Loucy (cell line): ENCODE results near the gene FAM25C.
"Not testable (repeated sequence)": the region's sequence is repeated elsewhere in the genome, so short reads cannot be mapped to it uniquely, and the experiment has no call there.

Experiments
- CTCF ChIP-seq: fragments of 200-600 bp; sonication (generic); conservative IDR thresholded peaks from 2 replicates; pipeline ENCODE4 v1.5.1; 2014; ENCODE audit warnings: mild to moderate bottlenecking, antibody characterized with exemption, low read length
- EZH2phosphoT487 ChIP-seq: fragments of 200-600 bp; IDR thresholded peaks from 2 replicates; pipeline ENCODE4 v1.6.1; 2018; ENCODE audit warnings: antibody characterized with exemption, mild to moderate bottlenecking, moderate library complexity, borderline replicate concordance

DNA sequence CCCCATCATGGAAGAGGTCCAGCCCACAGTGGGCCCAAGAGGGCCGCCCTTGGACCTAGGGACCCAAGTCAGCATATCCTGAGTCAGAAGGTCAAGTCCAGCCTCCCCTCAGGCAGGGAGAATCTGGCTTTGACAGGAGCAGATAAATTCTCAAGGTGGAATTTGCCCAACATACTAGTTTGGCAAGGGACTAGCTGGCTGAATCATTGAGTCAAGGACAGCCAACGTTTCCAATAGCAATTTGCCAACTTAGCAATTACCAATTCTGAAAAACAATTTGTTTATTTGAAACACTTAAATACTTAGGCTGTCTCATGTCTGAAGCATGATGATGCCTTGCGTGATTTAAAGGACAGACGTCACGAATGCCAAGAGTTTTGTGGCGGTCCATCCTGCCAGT, 2.7 kb upstream of the FAM25C start:
- not testable (repeated sequence) for TF ChIP-seq CTCF, EZH2phosphoT487
